ACC112 (cell line): Measurements from ENCODE around the gene SLCO3A1.

Experiments used
- H2AFZ ChIP-seq: fragments of 200-600 bp; sonication (generic); one replicate; pipeline ENCODE4 v1.6.0; 2017; ENCODE audit warnings: antibody characterized with exemption, low read length; ENCODE audit not compliant: unreplicated experiment
- H3K27ac ChIP-seq: fragments of 200-600 bp; sonication (generic); 2 replicates; pipeline ENCODE4 v1.5.1; 2014; ENCODE audit warnings: low read depth, mild to moderate bottlenecking, antibody characterized with exemption, low read length, moderate library complexity
- H3K27me3 ChIP-seq: fragments of 200-600 bp; sonication (generic); 2 replicates; pipeline ENCODE4 v1.6.1; 2014; ENCODE audit warnings: mild to moderate bottlenecking, antibody characterized with exemption, low read length, moderate library complexity, mixed read lengths; ENCODE audit not compliant: insufficient read depth
- H3K36me3 ChIP-seq: fragments of 200-600 bp; sonication (generic); 2 replicates; pipeline ENCODE4 v1.6.1; 2016; ENCODE audit warnings: mild to moderate bottlenecking, antibody characterized with exemption, low read length, moderate library complexity, mixed read lengths; ENCODE audit not compliant: insufficient read depth
- H3K4me1 ChIP-seq: fragments of 200-600 bp; sonication (generic); one replicate; pipeline ENCODE4 v1.6.1; 2016; ENCODE audit warnings: low read length, mixed read lengths; ENCODE audit not compliant: insufficient read depth, unreplicated experiment, control insufficient read depth
- H3K4me3 ChIP-seq: fragments of 200-600 bp; sonication (generic); 2 replicates; pipeline ENCODE4 v1.5.1; 2014; ENCODE audit warnings: mild to moderate bottlenecking, low read depth, low read length
- H3K79me2 ChIP-seq: fragments of 200-600 bp; sonication (generic); one replicate; pipeline ENCODE4 v1.6.0; 2016; ENCODE audit warnings: low read length; ENCODE audit not compliant: control insufficient read depth, unreplicated experiment, insufficient read depth

The SLCO3A1 gene

DNA sequence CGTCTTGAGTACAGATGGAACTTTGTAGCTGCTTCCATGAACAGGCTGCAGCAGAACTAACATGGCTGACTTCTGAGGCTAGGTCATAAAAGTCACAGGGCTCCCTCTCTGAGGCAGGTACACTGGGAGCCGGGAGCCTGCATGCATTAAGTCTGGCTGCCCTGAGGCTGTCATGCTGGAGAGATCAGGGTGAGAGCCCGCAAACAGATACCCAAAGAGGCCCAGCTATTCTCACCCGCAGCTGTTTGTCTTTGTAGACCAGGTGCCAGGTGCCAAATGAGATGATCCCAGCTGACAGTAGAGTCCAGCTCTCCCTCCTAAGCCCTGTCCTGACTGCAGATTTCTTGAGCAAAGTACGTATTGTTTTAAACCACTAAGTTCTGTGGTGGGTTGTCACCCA, 8.6 kb upstream of the SLCO3A1 start:
- Histone ChIP-seq H3K79me2 (no peaks in the 10 kb centered on the region), H3K4me3 (no peak overlapping the region), H3K4me1 (no peaks in the 10 kb centered on the region), H3K27ac (no peak overlapping the region), H2AFZ (no peak overlapping the region), H3K36me3 (no peaks in the 10 kb centered on the region), H3K27me3 (peaks cover 36% of the 10 kb centered on the region)

- Histone ChIP-seq H3K27me3 (peaks cover 33% of the 10 kb centered on the region), H2AFZ (no peak overlapping the region), H3K79me2 (no peaks in the 10 kb centered on the region), H3K36me3 (no peaks in the 10 kb centered on the region), H3K4me3 (no peak overlapping the region), H3K27ac (no peak overlapping the region), H3K4me1 (no peaks in the 10 kb centered on the region)
Measured at GRCh38 chr15:91845720-91846119, 7.8 kb upstream of the SLCO3A1 start.

GRCh38 chr15:91849180-91849579, 4.3 kb upstream of the SLCO3A1 start:
- Histone ChIP-seq H3K27me3 (peaks cover 24% of the 10 kb centered on the region), H3K36me3 (no peaks in the 10 kb centered on the region), H3K4me1 (peaks cover 8% of the 10 kb centered on the region), H3K79me2 (no peaks in the 10 kb centered on the region), H3K4me3 (no peak overlapping the region), H2AFZ (no peak overlapping the region), H3K27ac (no peak overlapping the region)

DNA sequence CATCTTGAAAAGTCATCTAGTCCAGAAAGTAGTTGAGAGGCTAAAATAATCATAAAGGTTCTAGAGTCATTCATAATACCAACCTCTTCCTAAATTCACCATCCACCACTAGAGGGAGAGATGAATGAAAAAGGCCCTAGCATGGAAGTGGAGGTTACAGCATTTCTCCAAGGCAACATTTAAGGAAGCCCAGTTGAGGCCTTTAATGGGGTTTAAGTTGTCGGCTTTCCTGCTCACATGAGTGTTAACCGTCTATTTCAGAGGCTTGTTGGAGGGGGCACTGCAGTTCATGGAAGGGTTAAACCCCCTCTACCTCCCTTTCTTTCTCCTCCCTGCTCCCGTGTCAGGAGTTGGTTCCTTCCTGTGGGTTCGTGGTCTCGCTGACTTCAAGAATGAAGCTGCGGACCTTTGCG, 3.8 kb upstream of the SLCO3A1 start:
- no peak overlapping the region for H3K4me3 ChIP-seq
- H3K27me3 ChIP-seq = peaks cover 19% of the 10 kb centered on the region
- H2AFZ ChIP-seq = no peak overlapping the region
- H3K27ac ChIP-seq = no peak overlapping the region
- H3K4me1 ChIP-seq = peaks cover 10% of the 10 kb centered on the region
- H3K36me3 ChIP-seq = no peaks in the 10 kb centered on the region
- H3K79me2 ChIP-seq = peaks cover 5% of the 10 kb centered on the region

DNA sequence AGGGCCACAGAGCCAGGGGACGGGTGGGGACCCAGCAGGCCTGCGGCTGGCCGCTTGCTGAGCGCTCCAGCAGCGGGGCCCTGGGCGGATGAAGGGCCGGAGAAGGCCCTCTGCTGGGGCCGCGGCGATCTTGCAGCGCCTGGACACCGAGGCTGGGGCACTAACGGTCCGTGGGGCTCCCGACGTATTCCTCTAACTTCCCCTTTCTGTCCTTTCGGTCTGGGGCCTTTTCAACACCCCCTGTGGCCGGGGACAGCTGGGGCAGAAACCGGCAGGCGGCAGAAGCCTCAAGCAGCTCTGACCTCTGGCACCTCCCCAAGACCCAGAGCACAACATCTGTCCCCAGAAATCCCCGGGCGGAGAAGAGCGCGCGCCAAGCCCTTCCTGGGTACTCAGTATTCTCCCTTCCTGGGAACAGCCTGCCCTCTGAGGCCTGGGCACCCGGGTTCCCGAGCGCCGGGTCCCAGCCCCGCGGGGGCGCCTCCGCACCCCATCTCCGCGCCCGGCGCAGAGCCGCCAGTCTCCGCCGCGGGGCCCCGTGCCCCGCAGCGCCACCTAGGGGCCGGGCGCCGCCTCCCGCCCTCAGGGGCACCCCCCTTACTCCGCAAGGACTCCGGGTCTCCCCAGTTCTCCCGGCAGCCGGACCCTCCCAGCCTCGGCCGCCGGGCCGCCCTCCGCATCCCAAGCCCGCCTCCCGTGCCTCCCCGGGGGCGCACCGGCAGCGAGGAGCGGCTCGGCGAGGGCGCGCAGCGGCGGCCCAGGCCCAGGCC, 582 bp upstream of the SLCO3A1 start:
- H2AFZ ChIP-seq = peak overlapping the region; percentile 88
- H3K36me3 ChIP-seq = no peaks in the 10 kb centered on the region
- H3K4me3 ChIP-seq = peak overlapping the region; percentile 82
- H3K27me3 ChIP-seq = no peaks in the 10 kb centered on the region
- peaks cover 28% of the 10 kb centered on the region for H3K79me2 ChIP-seq
- H3K4me1 ChIP-seq = peaks cover 34% of the 10 kb centered on the region
- H3K27ac ChIP-seq = peak overlapping the region; percentile 71

GRCh38 chr15:91853948-91854638, 585 bp downstream of the SLCO3A1 start:
- Histone ChIP-seq H3K36me3 (no peaks in the 10 kb centered on the region), H3K27me3 (no peaks in the 10 kb centered on the region), H3K4me3 (peak overlapping the region; percentile 82), H2AFZ (peak overlapping the region; percentile 84), H3K27ac (peak overlapping the region; percentile 71; the same call in 1 of the 2 replicates), H3K4me1 (peaks cover 34% of the 10 kb centered on the region), H3K79me2 (peaks cover 30% of the 10 kb centered on the region)

DNA sequence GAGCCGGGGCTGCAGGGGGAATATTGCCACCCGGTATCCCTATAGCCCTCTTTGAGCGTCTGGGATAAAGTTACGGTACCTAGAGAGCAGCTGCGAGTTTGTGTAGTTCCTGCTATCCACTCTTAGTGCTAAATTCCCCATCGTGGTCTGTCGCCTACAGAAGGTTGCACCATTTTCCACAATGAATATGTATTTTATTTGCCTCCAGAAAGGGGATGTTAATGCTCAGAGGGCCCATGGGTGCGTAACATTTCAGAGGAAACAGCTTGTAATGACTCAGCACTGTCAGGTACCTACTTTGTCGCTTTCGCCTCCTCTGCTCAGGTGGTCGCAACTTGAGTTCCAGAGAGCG, 1.1 kb downstream of the SLCO3A1 start:
- Histone ChIP-seq H3K79me2 (peaks cover 30% of the 10 kb centered on the region), H3K4me1 (peaks cover 37% of the 10 kb centered on the region), H3K36me3 (no peaks in the 10 kb centered on the region), H3K27me3 (no peaks in the 10 kb centered on the region), H2AFZ (peak overlapping the region; percentile 28), H3K4me3 (peak overlapping the region; percentile 82), H3K27ac (no peak overlapping the region)

DNA sequence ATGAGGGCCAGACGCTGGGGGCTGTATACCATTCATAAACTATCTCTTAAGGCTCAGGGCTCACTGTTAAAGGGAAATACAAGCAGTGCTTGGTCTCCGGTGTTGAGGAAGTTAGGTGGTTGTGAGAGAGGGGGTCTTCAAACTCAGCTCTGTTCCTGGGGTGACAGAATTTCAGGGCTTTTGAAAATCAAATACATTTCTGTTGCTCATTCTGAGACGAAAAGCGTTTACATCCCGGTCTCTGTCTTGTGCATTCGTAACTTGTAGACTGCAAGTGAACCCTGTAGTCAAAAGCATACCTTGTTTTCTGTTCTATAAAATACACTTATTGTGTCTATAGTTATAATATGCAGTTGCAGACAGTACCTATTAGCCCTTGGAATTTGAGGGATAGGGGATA, 1.7 kb downstream of the SLCO3A1 start:
- H3K4me1 ChIP-seq = peaks cover 43% of the 10 kb centered on the region
- H3K27ac ChIP-seq = no peak overlapping the region
- H3K79me2 ChIP-seq = peaks cover 35% of the 10 kb centered on the region
- no peaks in the 10 kb centered on the region for H3K27me3 ChIP-seq
- no peaks in the 10 kb centered on the region for H3K36me3 ChIP-seq
- peak overlapping the region; percentile 82 for H3K4me3 ChIP-seq
- H2AFZ ChIP-seq = no peak overlapping the region

GRCh38 chr15:91855684-91856489, 2.4 kb downstream of the SLCO3A1 start:
- Histone ChIP-seq H3K36me3 (no peaks in the 10 kb centered on the region), H3K4me3 (no peak overlapping the region; the same call in 1 of the 2 replicates), H3K4me1 (peaks cover 44% of the 10 kb centered on the region), H3K79me2 (peaks cover 41% of the 10 kb centered on the region), H3K27me3 (no peaks in the 10 kb centered on the region), H2AFZ (no peak overlapping the region), H3K27ac (no peak overlapping the region)

- no peaks in the 10 kb centered on the region for H3K27me3 ChIP-seq
- H2AFZ ChIP-seq = no peak overlapping the region
- peaks cover 41% of the 10 kb centered on the region for H3K79me2 ChIP-seq
- no peak overlapping the region for H3K4me3 ChIP-seq
- no peak overlapping the region for H3K27ac ChIP-seq
- peaks cover 37% of the 10 kb centered on the region for H3K4me1 ChIP-seq
- no peaks in the 10 kb centered on the region for H3K36me3 ChIP-seq
Measured at GRCh38 chr15:91857224-91857585, 3.7 kb downstream of the SLCO3A1 start.
